GM12874 (cell line): Measurements from ENCODE around the gene MYH11.

Experiments used
- CTCF ChIP-seq: IDR thresholded peaks from 2 replicates; pipeline ENCODE4 v1.5.1; 2011; ENCODE audit warnings: low read depth, mild to moderate bottlenecking, control low read depth, low read length, moderate library complexity; ENCODE audit not compliant: insufficient read depth

Gene MYH11

DNA sequence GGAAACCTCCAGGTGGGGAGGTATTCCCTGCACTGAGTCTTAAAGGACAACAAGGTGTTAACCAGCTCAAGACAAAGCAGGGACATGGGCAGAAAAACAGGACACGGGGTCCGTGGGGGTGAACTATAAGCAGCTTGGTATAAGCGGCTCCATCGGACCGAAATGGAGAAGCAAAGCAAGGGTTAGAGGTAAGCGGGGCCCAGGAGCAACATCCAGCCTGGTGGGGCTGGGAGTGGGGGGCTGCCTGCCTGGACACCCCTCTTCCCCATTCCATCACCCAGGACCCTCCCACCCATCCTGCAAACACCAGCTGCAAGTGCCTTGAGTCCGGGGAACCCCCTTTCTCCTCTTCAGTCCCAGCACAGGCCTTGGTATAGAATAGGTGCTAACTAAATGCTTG is 29.5 kb downstream of the MYH11 start:
- TF ChIP-seq CTCF, result no peak

GRCh38 chr16:15825750-15826305 is 31.0 kb downstream of the MYH11 start:
- TF ChIP-seq CTCF, result no peak

GRCh38 chr16:15822957-15823356 is 33.9 kb downstream of the MYH11 start:
- TF ChIP-seq CTCF, result no peak

DNA sequence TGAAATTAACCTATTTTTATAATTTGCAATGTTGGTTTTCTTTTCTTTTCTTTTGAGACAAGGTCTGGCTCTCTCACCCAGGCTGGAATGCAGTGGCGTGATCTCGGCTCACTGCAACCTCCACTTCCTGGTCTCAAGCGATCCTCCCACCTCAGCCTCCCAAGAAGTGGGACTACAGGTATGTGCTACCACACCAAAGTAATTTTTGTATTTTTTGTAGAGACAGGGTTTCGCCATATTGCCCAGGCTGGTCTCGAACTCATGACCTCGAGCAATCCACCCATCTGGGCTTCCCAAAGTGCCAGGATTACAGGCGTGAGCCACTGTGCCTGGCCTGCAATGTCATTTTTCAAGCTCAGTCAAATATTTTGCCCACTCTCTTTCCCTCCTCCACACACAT is 36.0 kb downstream of the MYH11 start:
- TF ChIP-seq CTCF, result no peak

DNA sequence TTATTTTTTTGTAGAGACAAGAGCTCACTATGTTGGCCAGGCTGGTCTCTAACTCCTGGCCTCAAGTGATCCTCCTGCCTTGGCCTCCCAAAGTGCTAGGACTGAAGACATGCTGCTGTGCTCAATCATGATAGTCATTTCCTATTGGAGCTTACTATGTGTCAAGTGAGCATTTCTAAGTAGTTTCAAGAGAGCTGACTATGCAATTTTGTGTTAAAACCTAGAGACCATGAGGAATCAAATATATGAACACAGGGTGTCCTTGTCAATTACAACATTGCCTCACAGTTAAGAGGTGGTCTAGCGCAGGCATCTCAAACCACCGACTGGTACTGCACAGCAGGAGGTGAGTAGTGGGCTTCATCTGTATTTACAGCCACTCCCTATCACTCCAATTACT is 37.8 kb downstream of the MYH11 start:
- no peak for TF ChIP-seq CTCF

- no peak for TF ChIP-seq CTCF
These were observed 39.4 kb downstream of the MYH11 start for GRCh38 chr16:15817446-15817845.

GRCh38 chr16:15816228-15816627 is 40.6 kb downstream of the MYH11 start:
- no peak for TF ChIP-seq CTCF
